ENCODE data around the gene AHRR. TPM values are rescaled to one million over a fixed set of nuclear protein-coding genes. Genes with fewer than 3 reads are reported as not detected.

Gene AHRR
- total RNA-seq, 6 experiments from 2014 or later = 30.9 to 55.7 (median 51.9) TPM

GRCh38 chr5:389891-390622 is 68.5 kb downstream of the AHRR start:
- Mint-ChIP-seq H3K27ac (no peak overlapping the region; the same call in 1 of the 2 replicates), H3K36me3 (ENCODE audit: low read depth) (peaks cover 66% of the 10 kb centered on the region), H3K4me3 (0 out of 2 replicates have a peak overlapping the region, but pooled peaks have one; percentile 7), H3K4me1 (ENCODE audit: low read depth) (peaks cover 46% of the 10 kb centered on the region), H3K27me3 (ENCODE audit: insufficient read depth) (peaks cover 16% of the 10 kb centered on the region), H3K9me3 (peaks cover 22% of the 10 kb centered on the region)
- TF ChIP-seq CTCF (IDR thresholded peaks at IDR 0.05) = no peak
- no peak for DNase-seq

- Mint-ChIP-seq H3K4me3 (0 out of 2 replicates have a peak overlapping the region, but pooled peaks have one; percentile 7), H3K27ac (no peak overlapping the region)
- no peak for DNase-seq
These were observed 69.3 kb downstream of the AHRR start for GRCh38 chr5:390623-391491.

GRCh38 chr5:392431-392988 is 71.0 kb downstream of the AHRR start:
- H3K9me3 Mint-ChIP-seq = peaks cover 11% of the 10 kb centered on the region; the same call in 1 of the 2 replicates
- no peak for DNase-seq
- no peak overlapping the region for H3K4me3 Mint-ChIP-seq

More at GRCh38 chr5:390623-391491, 69.3 kb downstream of the AHRR start:
- peaks cover 20% of the 10 kb centered on the region for H3K27me3 Mint-ChIP-seq (ENCODE audit: insufficient read depth)
- TF ChIP-seq CTCF (IDR thresholded peaks at IDR 0.05) = no peak
- peaks cover 62% of the 10 kb centered on the region for H3K36me3 Mint-ChIP-seq (ENCODE audit: low read depth)
- H3K9me3 Mint-ChIP-seq = peaks cover 15% of the 10 kb centered on the region
- peaks cover 52% of the 10 kb centered on the region for H3K4me1 Mint-ChIP-seq (ENCODE audit: low read depth)

GRCh38 chr5:393846-394275 is 72.3 kb downstream of the AHRR start:
- no peak for DNase-seq
- Mint-ChIP-seq H3K27ac (peak overlapping the region; percentile 71), H3K4me3 (peak overlapping the region; percentile 47), H3K27me3 (ENCODE audit: insufficient read depth) (peaks cover 15% of the 10 kb centered on the region), H3K4me1 (ENCODE audit: low read depth) (peaks cover 49% of the 10 kb centered on the region), H3K36me3 (ENCODE audit: low read depth) (peaks cover 38% of the 10 kb centered on the region), H3K9me3 (peaks cover 11% of the 10 kb centered on the region; the same call in 1 of the 2 replicates)
- no peak for TF ChIP-seq CTCF (IDR thresholded peaks at IDR 0.05)

More at GRCh38 chr5:392431-392988, 71.0 kb downstream of the AHRR start:
- Mint-ChIP-seq H3K4me1 (ENCODE audit: low read depth) (peaks cover 47% of the 10 kb centered on the region), H3K27ac (no peak overlapping the region; the same call in 1 of the 2 replicates), H3K36me3 (ENCODE audit: low read depth) (peaks cover 51% of the 10 kb centered on the region), H3K27me3 (ENCODE audit: insufficient read depth) (peaks cover 20% of the 10 kb centered on the region)
- no peak for TF ChIP-seq CTCF (IDR thresholded peaks at IDR 0.05)

GRCh38 chr5:394671-395155 is 73.2 kb downstream of the AHRR start:
- DNase-seq = no peak
- H3K27ac Mint-ChIP-seq = peak overlapping the region; percentile 98
- no peak overlapping the region; the same call in 1 of the 2 replicates for H3K4me3 Mint-ChIP-seq
- H3K4me1 Mint-ChIP-seq (ENCODE audit: low read depth) = peaks cover 58% of the 10 kb centered on the region
- TF ChIP-seq CTCF (IDR thresholded peaks at IDR 0.05) = no peak
- peaks cover 13% of the 10 kb centered on the region for H3K27me3 Mint-ChIP-seq (ENCODE audit: insufficient read depth)
- peaks cover 37% of the 10 kb centered on the region for H3K36me3 Mint-ChIP-seq (ENCODE audit: low read depth)
- H3K9me3 Mint-ChIP-seq = peaks cover 11% of the 10 kb centered on the region; the same call in 1 of the 2 replicates

Data from HFFc6 (cell line).